Upper lobe of right lung (tissue), 1 donor: ENCODE data around the gene NOL8. TPM values are rescaled to one million over a fixed set of nuclear protein-coding genes. Genes with fewer than 3 reads are reported as not detected.

Experiments used
- ATAC-seq: fragments of 200-7000 bp; cut with Tn5 transposase; one replicate; pipeline ENCODE4 v1.9.1; 2020; ENCODE audit warnings: mild to moderate bottlenecking, moderate library complexity
- DNase-seq: peaks from one replicate; pipeline ENCODE4 v3.0.0-alpha.2; 2020
- H3K27ac ChIP-seq: fragments of 200-600 bp; one replicate; pipeline ENCODE4 v1.8.0; 2022
- H3K27me3 ChIP-seq: fragments of 200-600 bp; one replicate; pipeline ENCODE4 v1.8.0; 2022; ENCODE audit warnings: mild to moderate bottlenecking
- H3K36me3 ChIP-seq: fragments of 200-600 bp; one replicate; pipeline ENCODE4 v1.8.0; 2022
- H3K4me1 ChIP-seq: fragments of 200-600 bp; one replicate; pipeline ENCODE4 v1.8.0; 2022
- H3K4me3 ChIP-seq: fragments of 200-600 bp; one replicate; pipeline ENCODE4 v1.8.0; 2022; ENCODE audit warnings: mild to moderate bottlenecking
- H3K9me3 ChIP-seq: fragments of 200-600 bp; one replicate; pipeline ENCODE4 v1.8.0; 2022
- CTCF ChIP-seq: fragments of 200-600 bp; IDR thresholded peaks from one replicate; pipeline ENCODE4 v1.8.0; 2022; ENCODE audit warnings: antibody characterized with exemption
- intact Hi-C: fragments of 100-400 bp; cut with DNase I; formaldehyde crosslinking; loops from one replicate; pipeline ENCODE4 v1.11.0; 2022
- total RNA-seq: library from RNA; stranded (reverse); fragmentation: NEBNext Ultra II Directional; extraction: Animal tissue kit (Norgen Biotek cat#: 25700); gene quantifications from one replicate; pipeline ENCODE4 v1.2.1, GENCODE V29; 2021
- donor health status: DM: no; HTN: yes; CAD: no; lungs with severe emphysema.

NOL8 gene
- total RNA-seq, 1 donor from 2014 or later: 34.2 TPM

- Histone ChIP-seq H3K27ac (no peak overlapping the region), H3K4me1 (peaks cover 4% of the 10 kb centered on the region), H3K27me3 (no peaks in the 10 kb centered on the region), H3K36me3 (no peaks in the 10 kb centered on the region), H3K4me3 (no peak overlapping the region), H3K9me3 (no peaks in the 10 kb centered on the region)
- TF ChIP-seq CTCF: no peak
- intact Hi-C loops: no loop called here
- ATAC-seq (no peak), DNase-seq (no peak)
Observed at GRCh38 chr9:92353051-92353450, 27.9 kb upstream of the NOL8 start.

DNA sequence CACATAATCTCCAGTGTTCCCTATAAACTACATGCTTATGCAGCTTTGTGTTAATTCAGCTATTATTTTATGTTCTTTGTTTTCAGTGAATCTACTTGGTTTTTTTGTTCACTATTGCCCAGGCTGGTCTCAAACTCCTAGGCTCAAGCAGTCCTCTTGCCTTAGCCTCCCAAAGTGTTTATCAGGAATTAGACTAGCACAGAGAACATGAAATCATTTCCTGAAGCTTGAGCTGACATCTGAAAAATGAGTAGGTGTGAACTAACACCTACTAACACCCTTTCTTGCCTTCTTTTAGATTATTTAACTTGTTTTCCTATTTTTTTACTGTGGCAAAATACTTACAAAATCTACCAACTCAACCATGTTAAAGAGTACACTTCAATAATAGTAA, 25.6 kb upstream of the NOL8 start:
- no peaks in the 10 kb centered on the region for H3K9me3 ChIP-seq
- no peaks in the 10 kb centered on the region for H3K27me3 ChIP-seq
- H3K27ac ChIP-seq: no peak overlapping the region
- intact Hi-C loops: no loop called here
- DNase-seq: no peak
- no peak for ATAC-seq
- TF ChIP-seq CTCF: no peak
- peaks cover 4% of the 10 kb centered on the region for H3K4me1 ChIP-seq
- no peak overlapping the region for H3K4me3 ChIP-seq
- H3K36me3 ChIP-seq: no peaks in the 10 kb centered on the region

DNA sequence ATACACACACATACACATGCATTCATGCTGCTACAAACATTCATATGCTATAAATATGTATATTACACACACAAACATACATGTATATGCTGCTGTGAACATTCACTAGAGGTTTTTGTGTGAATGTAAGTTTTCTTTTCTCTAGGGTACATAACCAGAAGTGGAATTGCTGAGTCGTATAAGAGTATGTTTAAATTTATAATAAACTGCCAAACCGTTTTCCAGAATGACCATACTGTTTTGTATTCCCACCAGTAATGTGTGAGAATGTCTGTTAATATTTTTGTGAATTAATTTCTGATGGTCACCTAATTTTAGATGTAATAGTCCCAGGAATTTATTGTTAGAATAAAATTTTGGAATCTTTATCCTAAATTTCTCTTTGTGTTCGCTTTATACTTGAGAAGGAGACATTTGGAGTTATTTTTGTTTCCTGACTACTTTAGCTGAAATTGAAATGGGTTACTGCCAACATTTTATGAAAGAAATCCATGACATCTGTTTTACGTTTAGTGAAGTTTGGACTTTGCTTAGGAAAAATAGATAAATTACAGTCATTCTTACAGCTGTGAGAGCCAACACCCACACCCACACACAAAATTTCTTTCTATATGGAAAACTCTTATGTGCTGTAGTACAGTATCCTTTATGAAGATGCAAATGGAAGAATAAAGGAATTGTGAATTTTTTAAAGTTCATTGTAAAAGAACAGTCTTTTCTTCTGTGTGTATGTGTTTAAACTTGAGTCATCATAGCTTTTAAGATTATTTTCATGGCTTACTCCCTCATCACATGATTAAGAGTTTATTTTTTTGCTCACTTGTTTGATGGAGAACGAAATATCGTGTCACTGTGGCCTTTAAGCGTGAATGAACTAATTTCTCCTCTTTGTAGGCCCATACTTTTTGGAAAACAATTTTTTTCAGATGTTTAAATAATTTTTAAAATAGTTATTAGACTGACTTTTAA, 24.9 kb upstream of the NOL8 start:
- no peak for DNase-seq
- no peak for TF ChIP-seq CTCF
- no peak for ATAC-seq
- Histone ChIP-seq H3K27me3 (no peaks in the 10 kb centered on the region), H3K4me3 (no peak overlapping the region), H3K9me3 (no peaks in the 10 kb centered on the region), H3K4me1 (peaks cover 4% of the 10 kb centered on the region), H3K27ac (no peak overlapping the region), H3K36me3 (no peaks in the 10 kb centered on the region)
- intact Hi-C loops: loop anchor here (10.0 kb wide), 1 partner anchor 85 kb away; no protein-coding TSS in a partner anchor

DNA sequence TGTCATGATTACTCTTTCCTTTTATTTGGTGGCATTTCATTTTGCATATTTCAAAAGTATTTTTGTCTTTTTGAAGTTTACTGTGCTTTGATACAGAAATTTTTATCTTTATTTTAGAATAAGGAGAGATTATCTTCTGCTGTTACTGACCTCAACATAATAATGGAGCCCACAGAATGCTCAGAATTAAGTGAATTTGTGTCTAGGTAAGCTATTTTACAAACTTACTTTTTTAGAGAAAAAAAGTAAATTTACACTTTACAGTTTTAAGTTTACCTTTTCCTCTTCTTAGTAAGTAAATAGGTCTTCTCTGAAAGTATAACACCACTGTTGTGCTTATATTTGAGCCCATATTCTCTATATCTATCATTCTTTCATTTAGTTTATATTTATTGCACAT, 20.4 kb upstream of the NOL8 start:
- Histone ChIP-seq H3K27me3 (no peaks in the 10 kb centered on the region), H3K9me3 (no peaks in the 10 kb centered on the region), H3K36me3 (no peaks in the 10 kb centered on the region), H3K27ac (no peak overlapping the region), H3K4me3 (no peak overlapping the region), H3K4me1 (peaks cover 4% of the 10 kb centered on the region)
- TF ChIP-seq CTCF: no peak
- intact Hi-C loops: loop anchor here (10.0 kb wide), 1 partner anchor 89 kb away; no protein-coding TSS in a partner anchor
- DNase-seq (no peak), ATAC-seq (no peak)

DNA sequence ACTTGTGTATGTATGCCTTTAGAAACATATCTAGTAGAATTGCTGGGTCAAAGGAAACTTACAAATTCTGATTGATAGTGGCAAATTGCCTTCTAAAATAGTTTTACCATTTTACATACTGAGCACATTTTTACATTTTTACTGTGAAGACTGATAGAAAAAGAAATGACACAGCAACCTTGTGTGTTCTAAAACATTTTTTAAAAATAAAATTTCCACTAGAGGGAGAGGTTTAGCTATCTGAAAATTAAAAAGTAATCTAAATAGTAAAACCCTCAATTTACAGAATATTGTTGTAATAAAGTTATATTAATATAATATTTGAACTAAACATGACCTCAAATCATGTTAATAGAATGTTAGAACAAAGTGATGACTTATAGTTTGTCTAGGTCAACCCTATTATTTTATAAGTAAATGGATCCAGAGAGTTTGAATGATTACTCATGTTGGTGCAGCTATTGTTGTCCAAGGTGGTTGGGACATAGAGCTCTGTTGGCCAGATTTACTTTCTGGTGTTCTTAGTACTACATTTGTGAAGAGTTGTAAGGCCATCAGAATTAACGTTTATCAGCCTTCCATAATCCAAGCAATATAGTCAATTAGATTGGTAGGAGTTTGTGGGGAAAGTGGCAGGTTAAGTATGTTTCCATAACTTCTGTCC, 17.8 kb upstream of the NOL8 start:
- H3K27me3 ChIP-seq: no peaks in the 10 kb centered on the region
- no peak overlapping the region for H3K4me3 ChIP-seq
- H3K4me1 ChIP-seq: no peaks in the 10 kb centered on the region
- H3K27ac ChIP-seq: no peak overlapping the region
- peak; percentile 26 for TF ChIP-seq CTCF
- intact Hi-C loops: loop anchor here (10.0 kb wide), 1 partner anchor 92 kb away; no protein-coding TSS in a partner anchor
- no peaks in the 10 kb centered on the region for H3K9me3 ChIP-seq
- DNase-seq: no peak
- ATAC-seq: no peak
- H3K36me3 ChIP-seq: no peaks in the 10 kb centered on the region
